NT2/D1 (cell line): ENCODE results near the gene SPATA32.

Experiments used
- DNase-seq: peaks from one replicate; pipeline ENCODE4 v3.0.0-alpha.2; 2011; ENCODE audit warnings: low read depth, low spot score
- H3K27me3 ChIP-seq: 2 replicates; pipeline ENCODE4 v1.6.0; 2011; ENCODE audit warnings: mild to moderate bottlenecking; ENCODE audit not compliant: insufficient read length, insufficient read depth
- H3K36me3 ChIP-seq: 2 replicates; pipeline ENCODE4 v1.6.1; 2011; ENCODE audit warnings: mild to moderate bottlenecking, low read length, mixed read lengths; ENCODE audit not compliant: insufficient read depth, insufficient read length
- H3K4me1 ChIP-seq: 2 replicates; pipeline ENCODE4 v1.5.1; 2011; ENCODE audit not compliant: insufficient read depth, insufficient read length
- H3K4me3 ChIP-seq: 2 replicates; pipeline ENCODE4 v1.5.1; 2011; ENCODE audit warnings: low read depth; ENCODE audit not compliant: insufficient read length
- H3K9ac ChIP-seq: 2 replicates; pipeline ENCODE4 v1.6.0; 2011; ENCODE audit warnings: low read depth; ENCODE audit not compliant: insufficient read length
- H3K9me3 ChIP-seq: 2 replicates; pipeline ENCODE4 v1.5.1; 2011; ENCODE audit warnings: mild to moderate bottlenecking, low read length; ENCODE audit not compliant: insufficient read depth
- SUZ12 ChIP-seq: IDR thresholded peaks from 2 replicates; pipeline ENCODE4 v1.6.1; 2011; ENCODE audit not compliant: insufficient read length, insufficient read depth; ENCODE audit errors: extremely low read depth
- YY1 ChIP-seq: IDR thresholded peaks from 2 replicates; pipeline ENCODE4 v1.6.1; 2011; ENCODE audit not compliant: insufficient read length, insufficient read depth
- ZNF274 ChIP-seq: IDR thresholded peaks from 2 replicates; pipeline ENCODE4 v1.6.1; 2011; ENCODE audit warnings: mild to moderate bottlenecking, low read depth, low read length

SPATA32 gene

DNA sequence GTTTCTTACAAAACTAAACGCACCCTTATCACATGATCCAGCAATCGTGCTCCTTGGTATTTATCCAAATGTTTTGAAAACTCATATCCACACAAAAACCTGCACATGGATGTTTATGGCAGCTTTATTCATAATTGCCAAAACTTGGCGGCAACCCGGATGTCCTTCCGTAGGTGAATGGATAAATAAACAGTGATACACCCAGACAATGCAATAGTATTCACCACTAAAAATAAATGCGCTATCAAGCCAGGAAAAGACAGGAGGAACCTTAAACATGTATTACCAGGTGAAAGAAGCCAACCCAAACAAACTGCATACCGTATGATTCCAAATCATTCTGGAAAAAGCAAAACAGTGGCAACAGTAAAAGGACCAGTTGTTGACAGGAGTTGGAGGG is 10.0 kb downstream of the SPATA32 start:
- no peak for TF ChIP-seq YY1
- TF ChIP-seq SUZ12, result no peak
- TF ChIP-seq ZNF274, result no peak
- Histone ChIP-seq H3K27me3 (no peaks in the 10 kb centered on the region), H3K4me3 (no peak overlapping the region), H3K4me1 (peaks cover 10% of the 10 kb centered on the region), H3K36me3 (peaks cover 9% of the 10 kb centered on the region), H3K9me3 (no peaks in the 10 kb centered on the region), H3K9ac (no peak overlapping the region)
- no peak for DNase-seq

DNA sequence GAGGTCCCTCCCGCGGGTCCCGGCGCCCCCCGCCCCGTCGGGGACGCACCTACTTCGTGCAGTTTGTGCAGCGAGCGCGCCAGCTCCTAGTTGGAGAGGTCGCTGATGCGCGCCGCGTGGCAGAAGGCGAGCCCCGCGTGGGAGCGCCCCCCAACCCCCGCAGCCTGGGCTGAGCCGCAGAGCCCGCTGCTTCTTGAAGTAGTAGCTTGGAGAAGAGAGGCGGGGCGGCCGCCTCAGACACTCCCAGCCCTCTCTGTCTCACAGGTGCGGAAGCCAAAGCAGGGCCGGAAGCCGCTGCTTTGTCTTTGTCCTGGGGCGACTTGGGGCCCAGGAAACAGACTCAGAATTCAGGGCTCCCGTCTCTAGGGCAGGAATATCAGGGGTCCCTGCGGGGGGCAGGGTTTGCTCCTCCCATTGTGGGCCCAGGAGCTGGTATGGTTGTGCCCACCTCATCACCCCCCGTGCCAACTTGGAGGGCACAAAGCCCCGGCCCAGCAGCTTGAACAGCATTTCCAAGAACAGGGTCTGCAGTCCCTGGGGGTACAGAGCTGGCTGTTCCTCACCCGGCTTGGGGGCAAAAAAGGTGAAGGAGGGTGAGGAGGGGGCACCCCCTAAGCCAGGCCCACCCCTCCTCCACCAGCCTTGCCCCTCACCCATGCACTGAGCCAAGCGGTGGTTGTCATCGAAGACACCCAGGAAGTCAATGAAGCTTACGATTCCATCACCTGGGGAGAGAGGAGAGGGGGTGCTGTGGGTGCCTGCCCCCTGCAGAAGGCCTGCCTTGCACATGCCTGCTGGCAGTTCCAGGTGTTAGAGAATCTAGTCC is 13.5 kb downstream of the SPATA32 start:
- peaks cover 4% of the 10 kb centered on the region for H3K27me3 ChIP-seq
- peak overlapping the region; percentile 77 for H3K9ac ChIP-seq
- TF ChIP-seq ZNF274, result no peak
- no peak for TF ChIP-seq YY1
- TF ChIP-seq SUZ12, result no peak
- H3K4me3 ChIP-seq, result peak overlapping the region; percentile 75
- H3K9me3 ChIP-seq, result no peaks in the 10 kb centered on the region
- peaks cover 17% of the 10 kb centered on the region for H3K4me1 ChIP-seq
- DNase-seq, result peak; percentile 30
- H3K36me3 ChIP-seq, result peaks cover 11% of the 10 kb centered on the region

GRCh38 chr17:45247429-45248131 is 14.3 kb downstream of the SPATA32 start:
- TF ChIP-seq ZNF274, result no peak
- peak; percentile 87 for DNase-seq
- H3K36me3 ChIP-seq, result peaks cover 11% of the 10 kb centered on the region
- peak overlapping the region; percentile 75 for H3K4me3 ChIP-seq
- H3K4me1 ChIP-seq, result peaks cover 17% of the 10 kb centered on the region
- peak overlapping the region; percentile 85 for H3K9ac ChIP-seq
- peaks cover 4% of the 10 kb centered on the region for H3K27me3 ChIP-seq
- H3K9me3 ChIP-seq, result no peaks in the 10 kb centered on the region

- Histone ChIP-seq H3K36me3 (peaks cover 11% of the 10 kb centered on the region), H3K9me3 (no peaks in the 10 kb centered on the region), H3K27me3 (peaks cover 4% of the 10 kb centered on the region), H3K4me1 (peaks cover 21% of the 10 kb centered on the region), H3K4me3 (peak overlapping the region; percentile 75), H3K9ac (peak overlapping the region; percentile 85)
- TF ChIP-seq SUZ12, result no peak
- no peak for TF ChIP-seq YY1
- no peak for TF ChIP-seq ZNF274
- no peak for DNase-seq
These were observed 14.9 kb downstream of the SPATA32 start for GRCh38 chr17:45246861-45247428.

DNA sequence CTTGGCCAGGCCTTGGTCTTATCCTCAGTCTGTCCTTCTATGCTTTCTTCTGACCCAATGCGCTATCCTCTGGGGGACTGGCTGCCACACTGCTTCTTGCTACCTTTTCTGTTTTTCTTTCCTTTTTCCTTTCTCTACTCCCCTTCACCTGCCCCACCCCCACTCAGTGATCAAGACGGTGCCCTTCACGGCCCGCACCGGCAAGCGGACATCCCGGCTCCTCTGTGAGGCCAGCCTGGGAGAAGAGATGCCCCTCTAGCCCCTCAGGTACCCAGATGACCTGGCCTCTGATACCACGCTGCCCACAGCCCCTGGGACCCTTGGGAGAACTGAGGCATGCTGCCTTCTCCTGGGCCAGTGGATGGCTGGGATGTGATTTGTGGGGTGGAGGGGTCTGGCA is 15.6 kb downstream of the SPATA32 start:
- TF ChIP-seq YY1 (no peak), ZNF274 (no peak), SUZ12 (no peak)
- Histone ChIP-seq H3K4me3 (peak overlapping the region; percentile 75), H3K36me3 (peaks cover 11% of the 10 kb centered on the region)

DNA sequence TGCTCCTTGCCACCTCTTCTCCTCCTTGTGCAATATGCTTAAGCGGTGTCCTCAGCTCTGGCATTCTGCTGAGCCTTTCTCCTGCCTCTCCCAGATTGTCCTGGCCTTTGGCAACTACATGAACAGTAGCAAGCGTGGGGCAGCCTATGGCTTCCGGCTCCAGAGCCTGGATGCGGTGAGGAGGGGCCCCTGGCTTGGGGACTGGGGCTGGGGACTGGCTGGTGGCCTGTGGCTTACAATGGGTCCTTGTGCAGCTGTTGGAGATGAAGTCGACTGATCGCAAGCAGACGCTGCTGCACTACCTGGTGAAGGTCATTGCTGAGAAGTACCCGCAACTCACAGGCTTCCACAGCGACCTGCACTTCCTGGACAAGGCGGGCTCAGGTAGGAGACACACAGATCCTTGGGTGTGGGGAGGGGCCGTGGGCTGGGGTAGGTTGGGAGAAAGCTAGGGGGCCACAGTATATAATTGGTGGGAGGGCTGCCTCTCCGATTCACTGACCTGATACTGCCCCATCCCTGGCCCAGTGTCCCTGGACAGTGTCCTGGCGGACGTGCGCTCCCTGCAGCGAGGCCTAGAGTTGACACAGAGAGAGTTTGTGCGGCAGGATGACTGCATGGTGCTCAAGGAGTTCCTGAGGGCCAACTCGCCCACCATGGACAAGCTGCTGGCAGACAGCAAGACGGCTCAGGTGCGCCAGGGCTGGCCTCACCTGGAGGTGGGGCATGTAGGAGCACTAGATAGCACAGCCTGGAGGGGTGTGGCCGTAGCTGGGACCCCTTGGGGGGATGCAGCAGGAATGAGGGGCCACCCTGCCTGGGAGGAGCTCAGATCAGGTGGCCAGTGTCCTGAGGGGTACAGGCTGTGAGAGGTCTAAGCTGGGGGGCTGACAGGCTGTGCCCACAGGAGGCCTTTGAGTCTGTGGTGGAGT is 16.9 kb downstream of the SPATA32 start:
- no peak overlapping the region for H3K9ac ChIP-seq
- TF ChIP-seq YY1 (no peak), ZNF274 (no peak), SUZ12 (no peak)
- H3K4me3 ChIP-seq, result no peak overlapping the region
- peaks cover 20% of the 10 kb centered on the region for H3K27me3 ChIP-seq
- peaks cover 22% of the 10 kb centered on the region for H3K4me1 ChIP-seq
- no peak for DNase-seq
- no peaks in the 10 kb centered on the region for H3K9me3 ChIP-seq
- peaks cover 6% of the 10 kb centered on the region for H3K36me3 ChIP-seq

More for the DNA sequence above, 15.6 kb downstream of the SPATA32 start:
- Histone ChIP-seq H3K27me3 (peaks cover 7% of the 10 kb centered on the region), H3K4me1 (peaks cover 21% of the 10 kb centered on the region), H3K9me3 (no peaks in the 10 kb centered on the region), H3K9ac (peak overlapping the region; percentile 85)
- DNase-seq, result no peak
